HG02970 (cell line): Measurements from ENCODE around the gene ZC3H12A.

ENCODE experiments used
- ATAC-seq: cut with Tn5 transposase; IDR thresholded peaks from one replicate; pipeline ENCODE4 v1.9.1; 2021; ENCODE audit warnings: mild to moderate bottlenecking, moderate library complexity, moderate number of reproducible peaks; ENCODE audit not compliant: unreplicated experiment, low FRiP score

Gene ZC3H12A

GRCh38 chr1:37474046-37474696, at the start of gene ZC3H12A:
Gene ZC3H12A (plus strand): TSS chr1:37474580. CDS start chr1:37475497, 917 bp downstream.
- ATAC-seq = peak; percentile 64

GRCh38 chr1:37425221-37425620, 49.2 kb upstream of the ZC3H12A start:
- no peak for ATAC-seq

GRCh38 chr1:37429029-37429428, 45.4 kb upstream of the ZC3H12A start:
- no peak for ATAC-seq

DNA sequence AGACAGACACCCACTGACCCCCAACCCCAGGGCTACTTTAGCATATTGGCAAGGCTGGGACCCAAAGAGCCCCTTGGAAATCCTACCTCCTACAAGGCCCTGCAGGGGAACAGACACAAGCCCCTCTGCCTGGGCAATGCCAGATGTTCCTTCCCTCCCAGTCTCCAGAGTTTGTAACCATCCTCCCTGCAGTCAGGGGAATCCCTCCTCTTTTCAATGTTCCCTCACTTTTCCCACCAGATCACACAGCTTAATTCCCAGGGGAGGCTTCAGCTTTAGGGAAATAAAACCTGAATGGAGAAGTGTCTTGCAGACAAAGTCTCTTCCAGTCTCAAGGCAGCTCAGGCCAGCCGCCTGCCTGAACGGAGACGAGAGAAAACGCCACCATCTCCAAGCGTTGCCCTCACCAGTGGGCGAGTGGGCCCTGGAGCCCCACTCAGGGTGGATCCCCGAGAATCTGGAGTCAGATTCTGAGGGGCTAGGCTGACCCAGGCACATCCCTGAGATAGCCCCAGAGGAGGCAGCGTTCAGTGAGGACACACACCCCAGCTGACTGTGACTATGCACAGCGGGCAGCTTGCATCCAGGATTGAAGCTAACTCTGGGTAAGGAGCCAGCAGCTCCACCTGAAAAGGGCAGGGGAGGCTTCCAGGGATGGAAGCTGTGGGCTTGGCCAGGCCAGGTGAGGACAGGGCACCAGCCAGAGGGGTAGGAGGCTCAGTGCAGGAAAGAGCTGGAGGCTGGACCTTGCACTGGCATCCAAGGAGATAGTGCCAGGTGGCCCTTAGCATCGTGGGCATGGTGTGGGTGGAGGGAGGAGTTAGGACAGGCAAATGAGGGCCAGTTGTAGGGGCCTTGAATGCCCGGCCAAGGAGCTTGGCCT, 44.0 kb upstream of the ZC3H12A start:
- ATAC-seq = no peak

GRCh38 chr1:37432716-37433115, 41.7 kb upstream of the ZC3H12A start:
- ATAC-seq = no peak

DNA sequence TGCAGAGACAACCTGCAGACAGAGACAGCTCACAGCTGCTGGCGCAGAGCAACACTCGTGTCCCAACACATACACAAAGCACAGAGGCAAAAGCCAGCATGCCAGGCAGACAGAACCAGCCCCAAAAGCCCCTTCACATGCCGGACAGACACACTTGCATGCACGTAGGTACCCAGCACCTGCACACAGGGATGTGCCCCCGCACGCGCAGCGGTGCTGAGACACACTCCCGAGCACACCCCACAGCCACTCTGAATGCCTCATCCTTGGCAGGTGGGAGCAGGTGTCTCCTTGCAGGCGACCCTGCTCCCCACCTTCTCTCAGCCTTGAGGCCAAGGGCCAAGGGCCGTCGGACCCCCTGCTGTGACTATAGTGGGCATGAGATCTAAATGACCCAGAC, 41.2 kb upstream of the ZC3H12A start:
- ATAC-seq = no peak

DNA sequence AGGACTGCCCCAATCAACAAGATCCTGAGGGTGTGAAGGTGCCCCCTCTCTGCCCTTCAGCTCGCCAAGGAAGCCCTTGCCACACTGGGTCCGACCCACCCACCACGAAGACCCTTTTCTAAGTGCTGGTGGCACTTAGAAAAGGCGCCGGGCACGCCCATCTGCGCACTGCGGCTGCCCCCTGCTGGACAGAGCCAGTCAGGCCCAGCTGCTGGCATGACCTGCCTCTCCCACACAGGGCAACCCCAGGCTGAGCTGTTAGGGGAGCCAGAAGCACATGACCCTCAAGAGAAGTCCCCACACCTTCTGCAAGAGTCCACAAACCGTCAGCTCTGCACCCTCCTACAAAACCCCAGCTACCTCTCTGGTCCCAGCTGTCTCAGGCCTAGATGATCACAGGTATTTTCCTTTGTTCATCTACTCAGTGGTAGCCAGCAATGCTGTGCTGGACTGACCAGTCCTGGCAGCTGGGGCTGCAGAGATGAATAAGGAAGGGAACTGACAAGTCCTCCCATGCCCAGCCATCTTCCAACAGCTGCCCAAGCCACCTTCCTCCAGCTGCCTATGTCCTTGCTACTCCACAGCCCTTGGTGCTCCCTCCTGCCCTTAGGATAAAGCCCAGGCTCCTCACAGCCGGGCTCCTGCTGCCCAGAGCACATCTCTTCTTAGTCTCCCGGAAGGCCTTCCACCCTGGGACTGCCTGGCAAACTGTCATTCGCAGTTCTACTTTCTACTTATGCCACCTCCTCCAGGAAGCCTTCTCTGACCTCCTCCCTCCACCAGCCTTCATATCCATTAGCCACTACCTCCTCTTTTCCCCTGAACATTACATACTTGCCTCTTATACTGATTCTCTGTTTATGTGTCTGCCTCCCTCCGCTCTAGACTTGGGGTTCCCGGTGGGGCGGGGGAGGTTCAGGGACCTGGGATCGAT, 39.8 kb upstream of the ZC3H12A start:
- no peak for ATAC-seq

GRCh38 chr1:37437087-37437486, 37.3 kb upstream of the ZC3H12A start:
- ATAC-seq = no peak

DNA sequence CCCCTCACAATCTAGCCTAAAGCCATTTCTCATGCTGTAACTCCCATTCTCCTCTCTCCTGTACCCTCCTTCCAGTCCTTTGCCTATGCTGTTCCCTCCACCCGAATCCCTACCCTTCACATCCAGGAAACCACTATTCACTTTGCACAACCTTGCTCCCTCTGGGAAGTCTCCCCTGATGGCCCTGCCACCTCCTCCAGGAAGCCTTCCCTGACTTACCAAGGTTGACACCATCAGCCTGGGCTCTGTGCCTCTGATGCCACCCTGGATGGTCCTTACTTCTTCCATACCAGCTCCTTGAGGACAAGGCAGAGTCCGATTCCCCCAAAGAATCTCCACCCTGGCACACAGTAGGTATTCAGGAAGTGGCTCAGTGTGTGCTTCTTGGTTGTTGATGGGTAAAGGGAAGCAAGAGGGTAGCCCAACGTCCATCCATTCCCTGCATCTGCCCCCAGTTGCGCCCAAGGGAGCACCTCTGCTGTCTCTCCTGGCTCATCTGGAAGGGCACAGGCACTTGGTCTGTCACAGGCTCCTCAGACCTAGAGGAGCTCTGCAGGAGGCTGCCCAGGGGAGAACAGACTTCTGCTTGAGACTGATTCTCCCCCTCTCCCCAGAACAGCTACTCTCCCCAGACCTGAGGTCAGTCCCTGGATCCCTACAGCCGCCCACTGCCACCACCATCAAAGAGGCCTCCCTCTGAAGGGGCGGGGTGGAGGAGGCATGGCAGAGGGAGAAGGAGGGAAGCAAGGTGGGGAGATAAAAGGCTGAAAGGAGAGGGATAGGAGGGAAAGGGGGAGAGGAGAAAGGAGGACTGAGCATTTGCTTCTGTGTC, 36.1 kb upstream of the ZC3H12A start:
- no peak for ATAC-seq

DNA sequence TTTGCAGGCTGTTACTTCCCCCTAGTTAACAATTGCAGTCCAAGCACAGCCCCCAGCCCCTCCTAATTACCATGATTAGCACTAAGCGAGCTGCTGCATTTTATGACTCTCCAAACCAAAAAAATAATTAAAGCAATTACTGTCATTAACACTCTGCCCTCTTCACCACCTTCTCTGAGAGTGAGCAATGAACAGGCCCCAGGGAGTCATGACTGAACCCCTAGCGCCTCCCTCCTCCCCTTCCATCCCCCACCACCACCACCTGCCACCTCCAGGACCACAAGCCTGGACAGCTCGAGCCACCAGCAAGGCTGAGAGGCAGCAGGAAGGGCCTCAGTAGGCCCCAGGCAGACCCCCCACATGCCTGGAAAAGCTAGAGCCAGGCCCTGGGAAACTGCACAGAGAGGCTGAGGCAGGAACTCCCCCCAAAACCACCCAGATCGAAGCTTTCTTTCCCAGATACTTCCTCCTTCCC, 35.5 kb upstream of the ZC3H12A start:
- no peak for ATAC-seq

- ATAC-seq = no peak
These were observed 34.9 kb upstream of the ZC3H12A start for GRCh38 chr1:37439349-37439995.

- ATAC-seq = no peak
These were observed 32.9 kb upstream of the ZC3H12A start for GRCh38 chr1:37441490-37441889.

DNA sequence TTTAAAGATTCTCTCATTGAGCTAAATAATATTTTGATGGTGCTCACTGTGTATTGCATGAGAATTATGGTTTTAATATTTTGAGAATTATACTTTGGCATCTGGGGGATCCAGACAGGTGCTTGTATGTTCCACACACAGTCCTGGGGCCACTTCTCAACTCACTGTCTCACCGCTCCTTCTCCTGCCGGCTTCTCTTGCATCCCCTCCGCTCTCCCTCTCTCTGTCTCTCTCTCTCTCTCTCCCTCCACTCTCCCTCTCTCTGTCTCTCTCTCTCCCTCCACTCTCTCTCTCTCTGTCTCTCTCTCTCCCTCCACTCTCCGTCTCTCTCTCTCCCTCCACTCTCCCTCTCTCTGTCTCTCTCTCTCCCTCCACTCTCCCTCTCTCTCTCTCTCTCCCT, 32.2 kb upstream of the ZC3H12A start:
- ATAC-seq = no peak

GRCh38 chr1:37442644-37443043, 31.7 kb upstream of the ZC3H12A start:
- no peak for ATAC-seq

DNA sequence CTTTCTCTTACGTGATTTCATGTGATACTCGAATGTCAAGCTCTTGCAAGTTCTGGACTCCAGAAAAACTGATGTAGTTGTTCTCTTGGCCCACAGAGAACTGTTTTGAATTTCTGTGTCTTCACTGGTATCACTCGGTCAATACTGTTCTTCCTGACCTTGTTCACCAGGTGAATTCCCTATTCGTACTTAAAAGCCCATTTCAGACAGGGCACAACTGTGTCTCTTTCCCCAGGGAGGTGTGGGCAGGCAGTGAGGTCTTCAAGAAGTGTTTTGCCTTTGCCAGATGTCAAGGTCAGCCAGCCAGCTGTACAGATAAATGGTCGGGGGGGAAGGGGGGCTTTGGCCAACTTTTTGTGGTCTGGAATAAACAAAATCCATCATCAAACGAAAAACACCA, 27.5 kb upstream of the ZC3H12A start:
- ATAC-seq = no peak

DNA sequence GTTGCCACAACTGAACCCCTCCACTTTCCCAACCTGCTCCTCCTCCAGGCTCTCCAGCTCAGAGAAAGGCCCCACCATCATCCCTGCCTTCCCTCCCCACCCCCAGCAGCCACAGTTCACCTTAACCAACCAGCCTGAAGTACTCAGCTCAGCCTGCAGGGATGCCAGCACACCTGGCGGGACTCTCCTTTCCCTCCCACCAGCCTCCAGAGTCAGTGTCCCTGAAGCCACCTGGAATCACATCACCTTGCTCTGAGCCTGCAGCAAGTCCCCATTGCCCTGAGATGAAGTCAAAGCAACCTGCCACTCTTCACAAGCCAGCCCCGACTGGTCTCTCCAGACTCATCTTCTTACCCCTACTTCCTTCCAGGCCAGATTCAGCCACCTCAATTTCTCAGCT, 26.2 kb upstream of the ZC3H12A start:
- no peak for ATAC-seq

- ATAC-seq = no peak
These were observed 25.5 kb upstream of the ZC3H12A start for GRCh38 chr1:37448691-37449417.

GRCh38 chr1:37449936-37450335, 24.4 kb upstream of the ZC3H12A start:
- no peak for ATAC-seq

- no peak for ATAC-seq
These were observed 22.0 kb upstream of the ZC3H12A start for GRCh38 chr1:37452416-37452815.
